ENCODE results near the gene GRPEL2.
"Not testable (repeated sequence)": the region's sequence is repeated elsewhere in the genome, so short reads cannot be mapped to it uniquely, and the experiment has no call there.

GRPEL2 gene

GRCh38 chr5:149392718-149393117, 47.4 kb downstream of the GRPEL2 start:
- no peak for DNase-seq (ENCODE audit: extremely low read depth in 1 of 2, low read depth in 1 of 2)

- not testable (repeated sequence) for DNase-seq (ENCODE audit: extremely low read depth in 1 of 2, low read depth in 1 of 2)
These were observed 49.7 kb downstream of the GRPEL2 start for GRCh38 chr5:149394996-149395395.

DNA sequence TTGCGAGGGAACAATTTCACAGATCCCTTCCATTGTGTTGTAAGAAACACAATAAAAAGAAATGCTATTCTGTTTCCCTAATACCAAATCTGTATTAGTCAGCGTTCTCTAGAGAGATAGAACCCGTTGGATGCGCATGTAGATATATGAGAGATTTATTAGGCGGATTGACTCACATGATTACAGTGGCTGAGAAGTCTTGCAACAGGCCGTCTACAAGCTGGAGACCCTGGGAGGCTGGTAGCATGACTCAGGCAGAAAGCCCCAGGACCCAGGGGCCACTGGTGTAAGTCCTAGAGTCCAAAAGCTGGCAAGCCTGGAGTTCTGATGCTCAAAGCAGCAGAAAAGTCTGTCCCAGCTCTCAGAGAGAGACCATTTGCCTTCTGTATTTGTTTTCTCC, 52.2 kb downstream of the GRPEL2 start:
- DNase-seq (ENCODE audit: extremely low read depth in 1 of 2, low read depth in 1 of 2) = no peak

- DNase-seq (ENCODE audit: extremely low read depth in 1 of 2, low read depth in 1 of 2) = not testable (repeated sequence)
These were observed 53.5 kb downstream of the GRPEL2 start for GRCh38 chr5:149398747-149399266.

DNA sequence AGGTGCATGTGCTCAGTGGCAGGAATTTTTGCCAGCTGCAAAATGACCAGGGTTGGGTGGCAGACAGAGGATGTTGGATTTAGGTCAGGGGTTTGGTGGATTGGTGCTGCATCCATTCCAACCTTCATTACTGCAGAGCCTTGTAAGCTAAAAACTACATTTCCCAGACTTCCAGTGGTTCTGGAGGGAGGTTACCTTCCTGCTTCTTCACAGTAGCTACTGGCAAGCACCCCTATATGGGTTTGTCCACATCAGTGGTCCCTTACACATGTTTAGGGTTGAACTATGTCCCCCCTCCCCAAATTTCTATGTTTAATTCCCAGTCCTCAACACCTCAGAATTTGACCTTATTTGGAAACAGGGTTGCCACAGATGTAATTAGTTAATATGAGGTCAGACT, 54.5 kb downstream of the GRPEL2 start:
- DNase-seq (ENCODE audit: extremely low read depth in 1 of 2, low read depth in 1 of 2) = no peak

GRCh38 chr5:149400304-149400703, 55.0 kb downstream of the GRPEL2 start:
- DNase-seq (ENCODE audit: extremely low read depth in 1 of 2, low read depth in 1 of 2) = no peak

DNA sequence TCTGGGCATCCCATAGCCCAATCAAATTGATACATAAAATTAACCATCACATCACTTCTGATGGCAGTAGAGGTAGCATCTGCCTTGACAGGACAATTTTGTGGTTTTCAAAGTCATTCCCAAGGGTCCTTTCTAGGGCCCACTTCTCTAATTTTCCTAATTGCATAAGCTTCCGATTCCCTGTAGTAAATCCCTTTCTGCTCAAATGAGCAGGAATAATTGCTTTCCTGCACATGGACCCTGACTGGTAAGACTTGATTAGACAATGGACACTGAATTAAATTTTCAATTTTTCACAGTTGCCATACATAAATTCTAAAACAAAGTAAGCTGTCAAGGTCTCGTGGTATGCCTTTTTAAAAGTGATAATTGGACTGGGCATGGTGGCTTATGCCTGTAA, 55.8 kb downstream of the GRPEL2 start:
- no peak for DNase-seq (ENCODE audit: extremely low read depth in 1 of 2, low read depth in 1 of 2)

- DNase-seq (ENCODE audit: extremely low read depth in 1 of 2, low read depth in 1 of 2) = no peak
These were observed 57.0 kb downstream of the GRPEL2 start for GRCh38 chr5:149402291-149402690.

Measured in stimulated activated CD8-positive, alpha-beta memory T cell treated with anti-CD3 and anti-CD28 coated beads, Interleukin-7, amount 100 ng/mL, for 48 hours (primary cell).